Thyroid gland (tissue), 4 donors: Measurements from ENCODE around the gene INSYN2A. TPM values are rescaled to one million over a fixed set of nuclear protein-coding genes. Genes with fewer than 3 reads are reported as not detected.

Experiments
- DNase-seq, 2 donors: peaks; one replicate each; pipeline ENCODE4 v3.0.0-alpha.2; 2019
- H3K27ac ChIP-seq, 3 donors: fragments of 200-600 bp; sonication (generic); 1 replicate in 2 of 3; 2 replicates in 1 of 3; pipeline ENCODE4 v1.5.1; 2016 to 2019; ENCODE audit warnings: mild to moderate bottlenecking in 1 of 3, moderate library complexity in 1 of 3
- H3K27me3 ChIP-seq: fragments of 200-600 bp; sonication (generic); one replicate; pipeline ENCODE4 v1.5.1; 2019
- H3K36me3 ChIP-seq, 2 donors: fragments of 200-600 bp; sonication (generic); one replicate each; pipeline ENCODE4 v1.5.1; 2016 to 2019
- H3K4me1 ChIP-seq, 2 donors: fragments of 200-600 bp; sonication (generic); one replicate each; pipeline ENCODE4 v1.5.1; 2017 to 2019
- H3K4me3 ChIP-seq, 3 donors: fragments of 200-600 bp; sonication (generic); replicated peaks in 1 of 3; 1 replicate in 2 of 3; 2 replicates in 1 of 3; pipeline ENCODE4 v1.5.1; 2016; ENCODE audit warnings: mild to moderate bottlenecking in 1 of 3
- H3K9me3 ChIP-seq: fragments of 200-600 bp; sonication (generic); one replicate; pipeline ENCODE4 v1.5.1; 2017
- POLR2A ChIP-seq, 2 donors: fragments of 450-650 bp; IDR thresholded peaks; one replicate each; pipeline ENCODE4 v1.6.1; 2017; ENCODE audit warnings: antibody characterized with exemption in 2 of 2, mild to moderate bottlenecking in 2 of 2, moderate library complexity in 1 of 2
- WGBS, 2 donors: methylation state at CpG; one replicate each; pipeline ENCODE4 v1.1.5; 2017; 5-methylcytosine and 5-hydroxymethylcytosine counted together
- intact Hi-C: fragments of 100-400 bp; cut with DNase I; formaldehyde crosslinking; loops from one replicate; pipeline ENCODE4 v1.15.1; 2023
- total RNA-seq, 4 donors: library from RNA; depleted of rRNA; stranded (reverse); fragments of >200 nt; gene quantifications; one replicate each; pipeline ENCODE4 v1.2.3, GENCODE V29; 2016
- TF ChIP-seq, protein P1 (sequence below), 6 experiments: fragments of 200-600 bp in 3 of 6; fragments of 450-650 bp in 3 of 6; sonication (generic) in 3 of 6; IDR thresholded peaks; one replicate each; pipeline ENCODE4 v1.5.1; 2016 to 2019; ENCODE audit warnings: antibody characterized with exemption in 6 of 6, mild to moderate bottlenecking in 2 of 6, inconsistent platforms in 1 of 6, moderate library complexity in 1 of 6

INSYN2A gene
- total RNA-seq, 4 donors from 2014 or later, result 0.27 TPM; not detected in 3

DNA sequence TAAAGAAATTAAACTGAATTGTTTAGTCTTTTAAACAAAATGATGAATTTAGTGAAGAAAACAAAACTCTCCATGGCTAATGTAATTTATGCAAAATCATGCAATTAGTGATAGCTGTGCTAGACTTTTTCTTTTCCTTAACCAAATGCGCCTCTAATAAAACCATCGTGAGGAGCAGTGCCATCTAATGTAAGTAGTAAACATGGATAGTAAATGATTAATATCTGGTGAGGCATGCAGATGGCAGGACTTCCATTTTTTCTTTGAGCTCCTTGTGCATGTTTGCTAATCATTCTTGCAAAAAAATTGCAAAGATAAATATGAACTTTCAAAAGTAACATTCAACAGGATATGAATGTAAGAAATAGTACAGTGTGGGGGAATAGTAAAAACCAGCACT is 2.3 kb downstream of the INSYN2A start:
- Histone ChIP-seq H3K9me3 (no peaks in the 10 kb centered on the region), H3K4me3 (no peak overlapping the region), H3K4me1 (peaks cover 7 to 18% of the 10 kb centered on the region in 2 donors), H3K36me3 (no peaks in the 10 kb centered on the region), H3K27ac (no peak overlapping the region), H3K27me3 (no peaks in the 10 kb centered on the region)
- WGBS, 2 donors, result 89 to 96% methylated on average over 2 of the region's 2 CpGs
- no peak for TF ChIP-seq POLR2A (IDR thresholded peaks at IDR 0.05)
- TF ChIP-seq, protein P1, sequence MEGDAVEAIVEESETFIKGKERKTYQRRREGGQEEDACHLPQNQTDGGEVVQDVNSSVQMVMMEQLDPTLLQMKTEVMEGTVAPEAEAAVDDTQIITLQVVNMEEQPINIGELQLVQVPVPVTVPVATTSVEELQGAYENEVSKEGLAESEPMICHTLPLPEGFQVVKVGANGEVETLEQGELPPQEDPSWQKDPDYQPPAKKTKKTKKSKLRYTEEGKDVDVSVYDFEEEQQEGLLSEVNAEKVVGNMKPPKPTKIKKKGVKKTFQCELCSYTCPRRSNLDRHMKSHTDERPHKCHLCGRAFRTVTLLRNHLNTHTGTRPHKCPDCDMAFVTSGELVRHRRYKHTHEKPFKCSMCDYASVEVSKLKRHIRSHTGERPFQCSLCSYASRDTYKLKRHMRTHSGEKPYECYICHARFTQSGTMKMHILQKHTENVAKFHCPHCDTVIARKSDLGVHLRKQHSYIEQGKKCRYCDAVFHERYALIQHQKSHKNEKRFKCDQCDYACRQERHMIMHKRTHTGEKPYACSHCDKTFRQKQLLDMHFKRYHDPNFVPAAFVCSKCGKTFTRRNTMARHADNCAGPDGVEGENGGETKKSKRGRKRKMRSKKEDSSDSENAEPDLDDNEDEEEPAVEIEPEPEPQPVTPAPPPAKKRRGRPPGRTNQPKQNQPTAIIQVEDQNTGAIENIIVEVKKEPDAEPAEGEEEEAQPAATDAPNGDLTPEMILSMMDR (IDR thresholded peaks at IDR 0.05), result no peak
- DNase-seq, result no peak
- intact Hi-C loops, result no loop called here

DNA sequence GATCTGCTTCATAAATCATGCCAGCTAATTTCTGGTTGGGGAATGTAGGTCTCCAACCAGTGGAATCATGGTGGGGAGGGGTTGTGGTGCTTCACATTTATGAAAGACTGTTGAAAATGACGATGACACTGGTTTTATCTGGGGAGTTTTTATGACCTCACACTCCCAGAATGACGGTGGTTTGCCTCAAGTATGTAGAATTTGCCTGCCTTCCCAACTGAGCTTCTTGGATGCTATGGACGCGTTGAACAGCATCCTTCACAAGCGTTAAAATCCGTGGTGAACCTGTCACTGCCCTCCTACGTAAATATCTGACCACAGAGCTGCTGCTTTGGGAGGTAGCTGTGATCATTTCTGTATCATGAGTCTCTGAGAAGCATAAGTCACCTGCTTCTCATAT is 3.3 kb downstream of the INSYN2A start:
- WGBS, 2 donors, result 78 to 80% methylated on average over 7 of the region's 7 CpGs
- intact Hi-C loops, result no loop called here
- Histone ChIP-seq H3K36me3 (no peaks in the 10 kb centered on the region), H3K27ac (no peak overlapping the region), H3K4me3 (no peak overlapping the region), H3K9me3 (no peaks in the 10 kb centered on the region), H3K27me3 (no peaks in the 10 kb centered on the region), H3K4me1 (peaks cover 7 to 18% of the 10 kb centered on the region in 2 donors)
- no peak for DNase-seq
- TF ChIP-seq, protein P1 (IDR thresholded peaks at IDR 0.05), result no peak
- TF ChIP-seq POLR2A (IDR thresholded peaks at IDR 0.05), result no peak

DNA sequence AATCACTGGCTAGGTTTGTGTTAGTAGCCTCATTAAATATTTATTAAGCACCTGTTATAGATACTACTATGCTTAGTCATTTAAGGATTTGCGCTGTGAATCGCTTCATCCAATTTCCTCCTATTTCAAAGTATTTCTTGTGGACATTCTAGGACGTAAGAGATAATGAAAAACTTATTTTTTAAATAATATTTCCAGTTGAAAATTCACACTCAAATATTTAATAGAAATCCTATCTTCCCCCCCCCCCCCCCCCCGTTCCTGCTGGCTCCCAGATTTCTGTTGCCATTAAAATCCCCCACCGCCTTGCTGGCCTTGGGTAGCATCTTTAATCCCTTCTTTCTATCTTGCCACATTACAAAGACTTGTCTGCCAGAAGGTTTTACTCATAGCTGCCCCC is 6.0 kb downstream of the INSYN2A start:
- intact Hi-C loops, result no loop called here

DNA sequence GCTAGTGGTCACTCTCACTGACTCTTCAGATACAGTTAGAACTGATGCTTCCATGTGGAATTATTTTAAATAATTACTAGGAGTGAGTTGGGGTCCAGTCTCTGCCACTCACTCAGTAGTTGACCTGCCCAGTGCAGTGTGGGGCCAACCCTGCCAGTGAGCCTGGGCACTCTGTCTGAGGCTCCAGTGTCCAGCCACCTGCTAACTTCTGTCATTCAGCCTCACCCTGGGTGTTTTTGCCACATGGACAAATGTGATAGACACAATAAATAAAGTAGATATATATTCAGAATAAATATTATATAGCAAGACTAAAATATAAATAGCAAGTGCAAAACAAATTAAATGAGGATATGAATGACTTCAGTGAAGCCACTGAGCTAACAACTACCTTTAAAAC is 7.2 kb downstream of the INSYN2A start:
- no peak for TF ChIP-seq POLR2A (IDR thresholded peaks at IDR 0.05)
- TF ChIP-seq, protein P1 (IDR thresholded peaks at IDR 0.05), result no peak
- Histone ChIP-seq H3K27me3 (no peaks in the 10 kb centered on the region), H3K36me3 (no peaks in the 10 kb centered on the region), H3K4me3 (no peak overlapping the region), H3K9me3 (no peaks in the 10 kb centered on the region), H3K27ac (no peak overlapping the region), H3K4me1 (no peaks in the 10 kb centered on the region)
- intact Hi-C loops, result no loop called here
- DNase-seq, result no peak

More for the DNA sequence above, 6.0 kb downstream of the INSYN2A start:
- Histone ChIP-seq H3K9me3 (no peaks in the 10 kb centered on the region), H3K27ac (no peak overlapping the region), H3K4me3 (no peak overlapping the region), H3K4me1 (peaks cover 7 to 9% of the 10 kb centered on the region in 2 donors), H3K36me3 (no peaks in the 10 kb centered on the region), H3K27me3 (no peaks in the 10 kb centered on the region)
- no peak for DNase-seq
- TF ChIP-seq POLR2A (IDR thresholded peaks at IDR 0.05), result no peak
- TF ChIP-seq, protein P1 (IDR thresholded peaks at IDR 0.05), result no peak
- WGBS, 2 donors, result 75 to 77% methylated on average over 5 of the region's 5 CpGs

DNA sequence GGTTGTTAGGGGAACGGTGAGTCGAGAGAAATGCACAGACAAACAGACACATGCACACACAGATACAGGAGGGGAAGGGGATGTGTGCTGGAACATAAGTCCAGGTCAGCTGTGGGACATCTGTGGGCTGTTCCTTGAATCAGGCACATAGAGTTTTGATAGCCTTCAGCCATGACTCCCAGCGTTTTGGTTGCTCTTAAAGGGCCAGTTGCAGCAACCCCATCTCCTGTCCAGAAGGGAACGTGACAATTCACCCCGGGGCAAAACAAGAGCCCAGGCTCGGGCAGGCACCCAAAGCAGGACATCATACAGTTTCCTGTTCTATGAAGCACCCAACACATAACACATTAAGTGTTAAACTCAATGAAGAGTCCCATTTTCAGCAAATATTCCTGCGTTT is 9.6 kb downstream of the INSYN2A start:
- no peak overlapping the region for H3K4me3 ChIP-seq
- no peaks in the 10 kb centered on the region for H3K27me3 ChIP-seq
- TF ChIP-seq, protein P1 (IDR thresholded peaks at IDR 0.05), result no peak
- TF ChIP-seq POLR2A (IDR thresholded peaks at IDR 0.05), result no peak
- no peaks in the 10 kb centered on the region for H3K36me3 ChIP-seq
- H3K9me3 ChIP-seq, result no peaks in the 10 kb centered on the region
- intact Hi-C loops, result no loop called here
- H3K27ac ChIP-seq, result no peak overlapping the region
- no peak for DNase-seq
- H3K4me1 ChIP-seq, result no peaks in the 10 kb centered on the region
- 76 to 82% methylated on average over 7 of the region's 7 CpGs for whole genome bisulfite sequencing, 2 donors
